ENCODE data around the gene GP5.
A peak's percentile ranks its signal among the peaks of the same experiment; 100 is the strongest.

The GP5 gene

DNA sequence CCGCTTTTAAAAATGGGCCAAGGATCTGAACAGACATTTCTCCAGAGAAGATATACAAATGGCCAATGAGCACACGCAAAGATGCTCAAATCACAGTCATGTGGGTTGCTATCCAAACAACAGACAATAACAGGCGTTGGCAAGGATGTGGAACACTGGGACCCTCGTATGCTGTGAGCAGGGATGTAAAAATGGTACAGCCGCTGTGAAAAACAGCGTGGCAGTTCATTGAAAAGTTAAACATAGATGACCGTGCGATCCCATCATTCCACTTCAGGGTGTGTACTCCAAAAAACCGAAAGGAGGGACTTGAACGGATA, 22.9 kb downstream of the GP5 start:
- Histone ChIP-seq H3K14ac (ENCODE audit: low read length) (no peak overlapping the region), H2AK5ac (ENCODE audit: low read depth, low read length) (no peak overlapping the region), H3K4me2 (ENCODE audit: insufficient read depth, low read length, poor library complexity, severe bottlenecking) (no peak overlapping the region), H2BK12ac (ENCODE audit: low read length) (peak overlapping the region; percentile 68), H3K4me3 (ENCODE audit: low read length in 2 of 2) (no peak overlapping the region), H3K36me3 (replicated peaks in 1 of 2; ENCODE audit: control insufficient read depth in 2 of 2, insufficient read depth in 2 of 2, low read length in 2 of 2) (no peaks in the 10 kb centered on the region), H2BK120ac (ENCODE audit: low read depth, low read length) (no peak overlapping the region), H2BK15ac (ENCODE audit: low read length) (no peak overlapping the region), H4K91ac (ENCODE audit: low read depth, low read length, poor library complexity) (no peak overlapping the region), H2AFZ (ENCODE audit: low read length) (peak overlapping the region; percentile 7), H4K8ac (ENCODE audit: low read depth, low read length) (no peak overlapping the region), H3K9me3 (replicated peaks in 1 of 2; ENCODE audit: control insufficient read depth in 2 of 2, insufficient read depth in 1 of 2, low read depth in 1 of 2, low read length in 2 of 2) (no peaks in the 10 kb centered on the region), H3K4ac (ENCODE audit: low read length) (no peak overlapping the region), H3K9ac (ENCODE audit: low read depth, low read length, poor library complexity) (no peak overlapping the region), H3K27ac (replicated peaks; ENCODE audit: low read length) (no peak overlapping the region), H3K18ac (ENCODE audit: low read length) (no peak overlapping the region), H3K4me1 (ENCODE audit: control insufficient read depth in 2 of 2, insufficient read depth in 1 of 2, low read depth in 1 of 2, low read length in 2 of 2) (peaks cover 4 to 18% of the 10 kb centered on the region in 2 donors), H2BK5ac (ENCODE audit: low read length) (no peak overlapping the region), H3K79me1 (ENCODE audit: low read depth, low read length) (no peaks in the 10 kb centered on the region), H3K23ac (ENCODE audit: low read depth, low read length, poor library complexity) (no peak overlapping the region), H3K27me3 (ENCODE audit: control insufficient read depth in 3 of 3, insufficient read depth in 3 of 3, low read depth in 1 of 3, low read length in 3 of 3) (peaks cover 0 to 27% (median 0%) of the 10 kb centered on the region in 3 experiments)
- DNase-seq (ENCODE audit: low spot score): no peak
- no CpG with 5 or more reads among the region's 10 CpGs for WGBS, 2 donors (ENCODE audit: extremely low coverage in 2 of 2, insufficient read length in 2 of 2, insufficient replicate concordance in 1 of 2)

GRCh38 chr3:194375473-194376240, 23.4 kb downstream of the GP5 start:
- no peak for DNase-seq (ENCODE audit: low spot score)
- no peak overlapping the region for H3K4me3 ChIP-seq (ENCODE audit: low read length in 2 of 2)
- H4K8ac ChIP-seq (ENCODE audit: low read depth, low read length): no peak overlapping the region
- peaks cover 0 to 30% (median 0%) of the 10 kb centered on the region in 3 experiments for H3K27me3 ChIP-seq (ENCODE audit: control insufficient read depth in 3 of 3, insufficient read depth in 3 of 3, low read depth in 1 of 3, low read length in 3 of 3)
- no peaks in the 10 kb centered on the region for H3K9me3 ChIP-seq (replicated peaks in 1 of 2; ENCODE audit: control insufficient read depth in 2 of 2, insufficient read depth in 1 of 2, low read depth in 1 of 2, low read length in 2 of 2)
- peak overlapping the region; percentile 86 for H3K14ac ChIP-seq (ENCODE audit: low read length)
- WGBS, 2 donors (ENCODE audit: extremely low coverage in 2 of 2, insufficient read length in 2 of 2, insufficient replicate concordance in 1 of 2): no CpG with 5 or more reads among the region's 15 CpGs
- H3K4me2 ChIP-seq (ENCODE audit: insufficient read depth, low read length, poor library complexity, severe bottlenecking): peak overlapping the region; percentile 59
- peak overlapping the region; percentile 82 for H3K27ac ChIP-seq (replicated peaks; ENCODE audit: low read length)
- no peak overlapping the region for H2AK5ac ChIP-seq (ENCODE audit: low read depth, low read length)
- H2BK5ac ChIP-seq (ENCODE audit: low read length): no peak overlapping the region
- H2BK15ac ChIP-seq (ENCODE audit: low read length): peak overlapping the region; percentile 64
- H3K4ac ChIP-seq (ENCODE audit: low read length): no peak overlapping the region
- no peak overlapping the region for H3K9ac ChIP-seq (ENCODE audit: low read depth, low read length, poor library complexity)
- no peak overlapping the region for H4K91ac ChIP-seq (ENCODE audit: low read depth, low read length, poor library complexity)
- H3K23ac ChIP-seq (ENCODE audit: low read depth, low read length, poor library complexity): no peak overlapping the region
- H3K4me1 ChIP-seq (ENCODE audit: control insufficient read depth in 2 of 2, insufficient read depth in 1 of 2, low read depth in 1 of 2, low read length in 2 of 2): peaks cover 4 to 18% of the 10 kb centered on the region in 2 donors
- peak overlapping the region; percentile 73 for H3K18ac ChIP-seq (ENCODE audit: low read length)
- H3K79me1 ChIP-seq (ENCODE audit: low read depth, low read length): no peaks in the 10 kb centered on the region
- H2AFZ ChIP-seq (ENCODE audit: low read length): peak overlapping the region; percentile 85
- no peaks in the 10 kb centered on the region for H3K36me3 ChIP-seq (replicated peaks in 1 of 2; ENCODE audit: control insufficient read depth in 2 of 2, insufficient read depth in 2 of 2, low read length in 2 of 2)
- H2BK120ac ChIP-seq (ENCODE audit: low read depth, low read length): no peak overlapping the region
- H2BK12ac ChIP-seq (ENCODE audit: low read length): peak overlapping the region; percentile 68

DNA sequence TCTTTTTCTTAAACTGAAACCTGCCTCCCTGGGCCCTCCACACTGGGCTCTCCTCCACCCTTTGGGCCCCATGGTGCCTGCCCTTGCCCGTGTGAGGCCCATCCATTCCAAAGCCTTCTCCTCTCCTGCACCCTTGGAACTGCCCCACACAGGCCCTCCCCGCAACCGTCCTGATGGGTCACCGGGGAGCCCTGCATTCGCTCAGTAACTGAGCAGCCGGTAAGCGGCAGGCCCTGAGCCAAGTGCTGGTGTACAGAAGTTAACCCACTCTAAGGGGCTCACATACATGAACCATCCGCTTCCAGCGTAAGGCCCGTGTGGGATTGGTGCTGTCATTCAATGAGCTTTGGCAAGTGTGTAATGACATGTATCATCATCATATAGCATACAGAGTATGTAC, 24.1 kb downstream of the GP5 start:
- H2BK12ac ChIP-seq (ENCODE audit: low read length): peak overlapping the region; percentile 87
- no peak overlapping the region for H3K27ac ChIP-seq (replicated peaks; ENCODE audit: low read length)
- H4K91ac ChIP-seq (ENCODE audit: low read depth, low read length, poor library complexity): peak overlapping the region; percentile 87
- peak overlapping the region; percentile 1 for H2BK120ac ChIP-seq (ENCODE audit: low read depth, low read length)
- no peak overlapping the region for H4K8ac ChIP-seq (ENCODE audit: low read depth, low read length)
- peak overlapping the region; percentile 24 for H3K9ac ChIP-seq (ENCODE audit: low read depth, low read length, poor library complexity)
- no peak overlapping the region for H3K4ac ChIP-seq (ENCODE audit: low read length)
- no peak for DNase-seq (ENCODE audit: low spot score)
- peak overlapping the region; percentile 9 for H2AFZ ChIP-seq (ENCODE audit: low read length)
- no peaks in the 10 kb centered on the region for H3K9me3 ChIP-seq (replicated peaks in 1 of 2; ENCODE audit: control insufficient read depth in 2 of 2, insufficient read depth in 1 of 2, low read depth in 1 of 2, low read length in 2 of 2)
- H3K23ac ChIP-seq (ENCODE audit: low read depth, low read length, poor library complexity): no peak overlapping the region
- H2BK15ac ChIP-seq (ENCODE audit: low read length): peak overlapping the region; percentile 82
- no peak overlapping the region for H3K4me3 ChIP-seq (ENCODE audit: low read length in 2 of 2)
- peak overlapping the region; percentile 73 for H3K18ac ChIP-seq (ENCODE audit: low read length)
- H3K4me1 ChIP-seq (ENCODE audit: control insufficient read depth in 2 of 2, insufficient read depth in 1 of 2, low read depth in 1 of 2, low read length in 2 of 2): peaks cover 4 to 13% of the 10 kb centered on the region in 2 donors
- no peaks in the 10 kb centered on the region for H3K79me1 ChIP-seq (ENCODE audit: low read depth, low read length)
- no peaks in the 10 kb centered on the region for H3K36me3 ChIP-seq (replicated peaks in 1 of 2; ENCODE audit: control insufficient read depth in 2 of 2, insufficient read depth in 2 of 2, low read length in 2 of 2)
- peak overlapping the region; percentile 64 for H2AK5ac ChIP-seq (ENCODE audit: low read depth, low read length)
- peaks cover 0 to 35% (median 0%) of the 10 kb centered on the region in 3 experiments for H3K27me3 ChIP-seq (ENCODE audit: control insufficient read depth in 3 of 3, insufficient read depth in 3 of 3, low read depth in 1 of 3, low read length in 3 of 3)
- no CpG with 5 or more reads among the region's 10 CpGs for WGBS, 2 donors (ENCODE audit: extremely low coverage in 2 of 2, insufficient read length in 2 of 2, insufficient replicate concordance in 1 of 2)
- no peak overlapping the region for H3K14ac ChIP-seq (ENCODE audit: low read length)
- H2BK5ac ChIP-seq (ENCODE audit: low read length): no peak overlapping the region
- H3K4me2 ChIP-seq (ENCODE audit: insufficient read depth, low read length, poor library complexity, severe bottlenecking): no peak overlapping the region

GRCh38 chr3:194373899-194374298, 25.2 kb downstream of the GP5 start:
- H2AK5ac ChIP-seq (ENCODE audit: low read depth, low read length): no peak overlapping the region
- no peak overlapping the region for H3K23ac ChIP-seq (ENCODE audit: low read depth, low read length, poor library complexity)
- H3K4ac ChIP-seq (ENCODE audit: low read length): no peak overlapping the region
- H4K8ac ChIP-seq (ENCODE audit: low read depth, low read length): no peak overlapping the region
- H2BK5ac ChIP-seq (ENCODE audit: low read length): no peak overlapping the region
- no peak overlapping the region for H2AFZ ChIP-seq (ENCODE audit: low read length)
- peaks cover 6 to 17% of the 10 kb centered on the region in 2 donors for H3K4me1 ChIP-seq (ENCODE audit: control insufficient read depth in 2 of 2, insufficient read depth in 1 of 2, low read depth in 1 of 2, low read length in 2 of 2)
- no peak overlapping the region for H2BK120ac ChIP-seq (ENCODE audit: low read depth, low read length)
- H3K4me3 ChIP-seq (ENCODE audit: low read length in 2 of 2): no peak overlapping the region
- no peak for DNase-seq (ENCODE audit: low spot score)
- no peak overlapping the region for H3K14ac ChIP-seq (ENCODE audit: low read length)
- H3K18ac ChIP-seq (ENCODE audit: low read length): no peak overlapping the region
- H3K4me2 ChIP-seq (ENCODE audit: insufficient read depth, low read length, poor library complexity, severe bottlenecking): no peak overlapping the region
- H3K9me3 ChIP-seq (replicated peaks in 1 of 2; ENCODE audit: control insufficient read depth in 2 of 2, insufficient read depth in 1 of 2, low read depth in 1 of 2, low read length in 2 of 2): no peaks in the 10 kb centered on the region
- H2BK12ac ChIP-seq (ENCODE audit: low read length): no peak overlapping the region
- no peak overlapping the region for H4K91ac ChIP-seq (ENCODE audit: low read depth, low read length, poor library complexity)
- H3K79me1 ChIP-seq (ENCODE audit: low read depth, low read length): no peaks in the 10 kb centered on the region
- no peak overlapping the region for H3K9ac ChIP-seq (ENCODE audit: low read depth, low read length, poor library complexity)
- H3K36me3 ChIP-seq (replicated peaks in 1 of 2; ENCODE audit: control insufficient read depth in 2 of 2, insufficient read depth in 2 of 2, low read length in 2 of 2): no peaks in the 10 kb centered on the region
- WGBS, 2 donors (ENCODE audit: extremely low coverage in 2 of 2, insufficient read length in 2 of 2, insufficient replicate concordance in 1 of 2): no CpG with 5 or more reads among the region's 8 CpGs
- H3K27ac ChIP-seq (replicated peaks; ENCODE audit: low read length): no peak overlapping the region
- H2BK15ac ChIP-seq (ENCODE audit: low read length): no peak overlapping the region
- peaks cover 0 to 35% (median 3%) of the 10 kb centered on the region in 3 experiments for H3K27me3 ChIP-seq (ENCODE audit: control insufficient read depth in 3 of 3, insufficient read depth in 3 of 3, low read depth in 1 of 3, low read length in 3 of 3)

All from neuronal stem cell (in vitro differentiated cells).